Measurements from ENCODE around the gene ANK3.

The ANK3 gene

DNA sequence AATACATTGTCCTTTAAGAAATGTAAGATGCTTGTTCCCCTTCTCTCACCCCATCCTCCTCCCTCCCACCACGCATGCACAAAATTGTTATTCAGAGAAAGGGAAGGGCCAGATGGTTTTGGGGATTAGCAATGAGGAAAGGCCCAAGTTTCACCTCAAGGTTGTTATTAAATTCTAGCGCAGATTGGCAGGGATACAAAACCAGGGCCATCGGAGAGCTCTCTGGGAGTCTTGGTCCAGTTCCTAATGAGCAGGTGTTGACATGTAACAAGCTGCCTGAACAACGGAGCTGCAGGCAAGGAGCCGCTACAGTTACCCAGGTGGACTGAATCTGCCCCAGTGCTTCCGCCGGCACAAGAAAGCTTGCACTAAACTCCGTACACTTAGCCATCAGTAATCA, 9.7 kb upstream of the ANK3 start:
- DNase-seq (ENCODE audit: extremely low read depth, low read depth), result no peak
- TF ChIP-seq, protein P1, sequence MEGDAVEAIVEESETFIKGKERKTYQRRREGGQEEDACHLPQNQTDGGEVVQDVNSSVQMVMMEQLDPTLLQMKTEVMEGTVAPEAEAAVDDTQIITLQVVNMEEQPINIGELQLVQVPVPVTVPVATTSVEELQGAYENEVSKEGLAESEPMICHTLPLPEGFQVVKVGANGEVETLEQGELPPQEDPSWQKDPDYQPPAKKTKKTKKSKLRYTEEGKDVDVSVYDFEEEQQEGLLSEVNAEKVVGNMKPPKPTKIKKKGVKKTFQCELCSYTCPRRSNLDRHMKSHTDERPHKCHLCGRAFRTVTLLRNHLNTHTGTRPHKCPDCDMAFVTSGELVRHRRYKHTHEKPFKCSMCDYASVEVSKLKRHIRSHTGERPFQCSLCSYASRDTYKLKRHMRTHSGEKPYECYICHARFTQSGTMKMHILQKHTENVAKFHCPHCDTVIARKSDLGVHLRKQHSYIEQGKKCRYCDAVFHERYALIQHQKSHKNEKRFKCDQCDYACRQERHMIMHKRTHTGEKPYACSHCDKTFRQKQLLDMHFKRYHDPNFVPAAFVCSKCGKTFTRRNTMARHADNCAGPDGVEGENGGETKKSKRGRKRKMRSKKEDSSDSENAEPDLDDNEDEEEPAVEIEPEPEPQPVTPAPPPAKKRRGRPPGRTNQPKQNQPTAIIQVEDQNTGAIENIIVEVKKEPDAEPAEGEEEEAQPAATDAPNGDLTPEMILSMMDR (IDR thresholded peaks at IDR 0.05; ENCODE audit: low read depth, low read length), result no peak

DNA sequence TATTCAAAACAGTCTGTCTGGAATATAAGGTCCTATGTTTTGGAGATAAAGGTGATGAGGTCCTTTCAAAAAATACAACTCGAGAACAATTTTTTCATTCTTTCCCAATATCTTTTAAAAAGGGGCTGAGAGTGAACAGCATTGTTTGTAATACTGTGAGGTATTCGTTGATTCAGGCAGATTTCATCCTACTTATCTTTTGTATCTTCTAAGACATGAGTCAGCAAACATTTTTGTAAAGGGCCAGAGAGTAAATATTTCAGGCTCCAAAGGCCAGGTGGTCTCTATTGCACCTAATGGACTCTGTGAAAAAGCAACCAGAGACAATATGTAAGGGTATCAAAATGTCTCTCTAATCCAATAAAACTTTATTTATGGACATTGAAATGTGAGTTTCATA, 8.1 kb upstream of the ANK3 start:
- DNase-seq (ENCODE audit: extremely low read depth, low read depth), result no peak
- TF ChIP-seq, protein P1 (IDR thresholded peaks at IDR 0.05; ENCODE audit: low read depth, low read length), result no peak

DNA sequence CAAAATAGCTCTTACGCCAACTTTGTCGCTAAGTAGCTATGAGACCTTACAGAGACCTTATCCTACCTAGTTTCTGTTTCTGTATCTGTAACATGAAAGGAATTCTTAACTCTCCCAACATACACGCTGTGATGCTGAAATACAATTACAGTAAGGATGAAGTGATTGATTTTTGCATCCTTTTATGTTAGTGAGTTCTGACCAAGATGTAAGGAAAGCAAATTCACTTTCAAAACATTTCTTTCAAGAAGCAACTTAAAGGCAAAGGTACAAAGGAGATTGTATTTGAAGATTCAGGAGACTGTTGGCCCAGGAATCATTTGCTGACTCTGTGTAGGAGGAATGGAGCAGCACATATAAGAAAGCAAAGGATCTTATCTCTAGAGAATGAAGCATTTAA, 7.1 kb upstream of the ANK3 start:
- DNase-seq (ENCODE audit: extremely low read depth, low read depth), result no peak
- TF ChIP-seq, protein P1 (IDR thresholded peaks at IDR 0.05; ENCODE audit: low read depth, low read length), result no peak

DNA sequence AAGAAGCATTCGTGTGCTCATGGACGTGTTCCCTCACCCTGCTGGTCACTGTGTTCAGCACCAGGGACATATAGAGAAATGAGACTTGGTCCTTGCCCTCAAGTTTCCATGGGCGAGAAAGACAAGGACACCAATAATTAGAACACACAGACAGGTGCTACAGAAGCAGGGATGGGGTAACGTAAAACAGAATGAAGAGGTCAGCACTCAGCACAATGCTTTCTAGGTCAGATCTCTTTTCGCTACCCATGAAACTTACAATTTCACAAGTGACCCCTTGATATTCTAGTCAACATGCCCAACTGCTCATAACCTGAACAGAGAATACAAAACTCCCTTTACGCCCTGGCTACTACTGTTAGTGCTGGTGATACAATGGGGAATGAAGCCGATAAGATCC, 6.0 kb upstream of the ANK3 start:
- no peak for DNase-seq (ENCODE audit: extremely low read depth, low read depth)
- TF ChIP-seq, protein P1 (IDR thresholded peaks at IDR 0.05; ENCODE audit: low read depth, low read length), result no peak

DNA sequence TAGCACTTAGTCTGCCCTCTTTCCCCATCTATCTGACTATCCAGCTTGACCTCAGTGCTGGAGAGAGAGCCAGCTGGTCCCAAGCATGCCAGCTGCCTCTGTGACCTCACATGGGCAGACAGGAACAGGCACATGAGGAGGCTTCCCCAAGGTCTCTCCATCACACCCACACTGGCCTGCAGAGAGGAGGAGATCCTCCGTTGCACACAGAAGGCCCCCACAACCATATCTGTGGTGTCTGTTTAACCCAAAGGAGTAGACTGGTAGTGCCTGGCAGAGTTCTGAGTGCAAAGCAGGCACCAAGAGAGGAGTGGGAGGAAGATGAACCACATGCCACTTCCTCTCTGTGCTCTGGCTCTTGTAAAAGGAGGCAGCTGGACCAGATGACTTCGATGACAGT, 4.8 kb upstream of the ANK3 start:
- TF ChIP-seq, protein P1 (IDR thresholded peaks at IDR 0.05; ENCODE audit: low read depth, low read length), result no peak
- DNase-seq (ENCODE audit: extremely low read depth, low read depth), result no peak

DNA sequence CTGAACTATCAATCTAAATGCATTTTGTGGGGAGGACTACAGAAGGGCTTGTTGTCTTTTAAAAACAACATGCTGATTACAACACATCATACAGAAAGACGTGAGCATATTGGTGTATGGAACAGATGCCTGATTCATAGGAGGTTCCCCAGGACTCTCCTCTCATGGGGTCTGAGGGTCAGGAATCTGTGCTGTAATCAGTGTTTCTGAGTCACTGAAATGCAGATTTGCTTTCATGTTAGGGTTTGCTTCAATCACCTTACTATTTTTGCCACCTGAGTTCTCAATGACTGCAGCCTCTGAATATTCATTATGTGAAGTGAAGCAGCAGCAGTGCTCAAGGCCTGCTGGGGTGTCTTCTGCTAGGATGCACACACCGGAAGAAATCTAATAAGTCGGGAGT, 550 bp upstream of the ANK3 start:
- TF ChIP-seq, protein P1 (IDR thresholded peaks at IDR 0.05; ENCODE audit: low read depth, low read length), result no peak
- DNase-seq (ENCODE audit: extremely low read depth, low read depth), result no peak

DNA sequence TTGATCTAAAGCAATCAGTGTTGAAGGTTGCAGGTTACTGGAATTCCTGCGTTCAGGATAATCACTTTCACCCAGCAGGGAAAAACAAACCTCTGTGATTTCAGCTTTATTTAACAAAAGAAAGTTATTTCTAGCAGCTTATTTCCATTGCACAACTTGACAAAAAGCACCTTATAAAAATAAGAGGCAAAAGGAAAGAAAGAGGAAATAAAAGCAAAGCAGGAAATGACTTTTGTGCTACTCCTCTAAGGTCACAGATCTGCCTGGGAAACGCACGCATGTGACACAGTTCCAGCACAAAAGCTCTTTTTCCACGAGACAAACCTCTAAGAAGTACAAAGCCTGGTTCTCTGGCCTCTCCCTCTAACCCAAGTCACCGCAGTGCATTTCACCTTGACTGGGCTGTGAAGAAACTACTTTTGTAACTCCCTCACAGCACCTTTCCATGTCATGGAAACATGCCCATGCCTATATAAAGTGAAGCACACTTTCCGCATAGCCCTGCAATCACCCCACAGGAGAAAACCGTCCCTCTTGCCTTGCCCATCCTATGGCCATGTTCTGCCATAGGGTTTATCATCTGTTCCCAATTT, 870 bp downstream of the ANK3 start:
- DNase-seq (ENCODE audit: extremely low read depth, low read depth), result no peak
- TF ChIP-seq, protein P1 (IDR thresholded peaks at IDR 0.05; ENCODE audit: low read depth, low read length), result no peak
